Measurements from ENCODE around the gene KLHL17.
A peak's percentile ranks its signal among the peaks of the same experiment; 100 is the strongest.
"Not testable (repeated sequence)": the region's sequence is repeated elsewhere in the genome, so short reads cannot be mapped to it uniquely, and the experiment has no call there.

Gene KLHL17

DNA sequence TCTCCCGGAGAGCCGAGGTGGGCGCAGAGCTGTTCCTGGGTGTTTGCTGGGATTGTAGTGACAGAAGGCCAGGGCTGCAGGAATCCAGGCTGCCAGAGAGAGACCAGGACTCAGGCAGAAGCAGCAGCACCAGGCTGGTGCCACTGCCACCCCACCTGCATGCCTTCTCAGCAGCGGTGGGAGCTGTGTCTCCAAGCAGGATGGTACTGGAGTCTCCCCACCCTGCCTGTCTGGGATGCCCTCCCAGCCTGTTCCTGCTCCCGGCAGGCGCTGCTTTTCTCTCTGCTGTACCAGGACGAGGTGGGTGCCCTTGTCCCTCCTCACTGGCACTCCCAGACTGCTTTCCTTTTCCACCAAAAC is 44.0 kb downstream of the KLHL17 start:
- in situ Hi-C loops (cut with HindIII; ENCODE audit: low pct_unique_long_range_greater_than_20kb, low sequenced_read_pairs) = no loop called here
- DNase-seq (ENCODE audit: low read depth in 1 of 2, low spot score in 1 of 2) = no peak
- TF ChIP-seq JUND (IDR thresholded peaks at IDR 0.05; ENCODE audit: low read depth) = no peak

DNA sequence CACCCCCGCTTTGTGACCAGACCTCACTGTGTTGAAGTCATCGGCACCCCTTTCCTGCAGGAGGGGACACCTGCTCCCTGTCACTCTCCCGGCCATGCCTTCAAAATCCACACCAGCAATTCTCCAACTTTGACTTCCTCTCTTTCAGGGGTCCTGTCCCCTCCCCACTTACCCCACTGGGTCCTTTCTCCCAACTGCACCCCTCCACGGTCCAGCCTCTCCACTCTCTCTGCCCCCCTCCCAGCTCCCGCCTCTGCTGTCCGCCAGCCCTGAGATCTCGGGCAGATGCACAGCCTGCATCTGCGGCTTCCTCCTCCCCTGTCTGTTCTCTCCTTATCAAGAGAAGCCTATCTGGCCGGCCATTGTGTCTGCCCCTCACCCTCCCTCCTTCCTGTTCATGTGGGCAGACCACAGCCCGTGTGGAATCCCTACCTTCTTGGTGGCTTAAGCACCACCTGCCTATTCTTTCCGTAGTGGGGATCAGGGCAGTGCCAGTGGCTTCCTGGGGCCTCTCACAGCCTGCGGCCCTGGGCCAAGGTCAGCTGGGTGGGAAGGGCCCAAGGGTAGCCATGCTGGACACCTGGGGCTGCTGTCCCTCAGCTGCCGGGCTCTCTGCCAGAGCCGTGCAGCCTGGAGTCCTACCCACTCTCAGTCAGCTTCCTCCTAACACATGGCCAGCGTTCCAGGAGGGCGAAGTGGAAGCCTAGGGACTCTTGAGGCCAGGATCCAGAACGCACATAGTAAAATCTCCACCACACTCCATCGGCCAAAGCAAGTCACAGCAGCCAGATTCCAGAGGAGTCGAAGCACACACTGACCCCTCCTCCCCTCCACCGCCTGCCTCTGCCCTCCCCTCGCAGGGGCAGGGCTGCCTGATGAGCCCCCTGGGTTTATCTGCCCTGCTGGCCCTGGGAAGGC is 44.7 kb downstream of the KLHL17 start:
- DNase-seq (ENCODE audit: low read depth in 1 of 2, low spot score in 1 of 2) = no peak
- in situ Hi-C loops (cut with HindIII; ENCODE audit: low pct_unique_long_range_greater_than_20kb, low sequenced_read_pairs) = no loop called here
- no peak for TF ChIP-seq JUND (IDR thresholded peaks at IDR 0.05; ENCODE audit: low read depth)

DNA sequence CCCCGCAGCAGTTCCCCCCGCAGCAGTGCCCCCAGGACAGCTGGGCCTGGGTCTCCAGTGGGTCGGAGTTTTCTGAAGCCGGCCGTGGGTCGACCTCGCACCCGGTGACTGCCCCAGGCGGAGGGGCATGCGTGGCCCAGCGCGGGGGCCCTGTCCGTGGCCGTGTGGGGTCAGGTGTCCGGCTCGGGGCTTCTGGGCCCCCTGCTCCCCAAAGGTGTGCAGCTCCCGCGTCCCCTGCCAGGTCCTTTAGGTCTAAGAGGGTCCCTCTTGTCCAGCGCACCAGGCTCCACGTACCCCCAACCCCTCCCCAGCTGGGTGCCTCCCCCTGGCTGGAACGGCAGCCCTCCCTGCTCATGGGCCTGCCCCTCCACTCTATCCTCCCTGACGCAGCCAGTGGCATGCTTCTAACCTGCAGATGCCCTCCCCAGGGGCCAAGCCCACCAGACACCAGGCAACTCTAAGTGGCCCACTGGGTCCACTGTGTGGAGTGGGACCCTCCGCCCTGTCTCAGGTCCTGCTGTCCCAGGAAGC is 45.5 kb downstream of the KLHL17 start:
- in situ Hi-C loops (cut with HindIII; ENCODE audit: low pct_unique_long_range_greater_than_20kb, low sequenced_read_pairs) = no loop called here
- DNase-seq (ENCODE audit: low read depth in 1 of 2, low spot score in 1 of 2) = no peak
- TF ChIP-seq JUND (IDR thresholded peaks at IDR 0.05; ENCODE audit: low read depth) = no peak

DNA sequence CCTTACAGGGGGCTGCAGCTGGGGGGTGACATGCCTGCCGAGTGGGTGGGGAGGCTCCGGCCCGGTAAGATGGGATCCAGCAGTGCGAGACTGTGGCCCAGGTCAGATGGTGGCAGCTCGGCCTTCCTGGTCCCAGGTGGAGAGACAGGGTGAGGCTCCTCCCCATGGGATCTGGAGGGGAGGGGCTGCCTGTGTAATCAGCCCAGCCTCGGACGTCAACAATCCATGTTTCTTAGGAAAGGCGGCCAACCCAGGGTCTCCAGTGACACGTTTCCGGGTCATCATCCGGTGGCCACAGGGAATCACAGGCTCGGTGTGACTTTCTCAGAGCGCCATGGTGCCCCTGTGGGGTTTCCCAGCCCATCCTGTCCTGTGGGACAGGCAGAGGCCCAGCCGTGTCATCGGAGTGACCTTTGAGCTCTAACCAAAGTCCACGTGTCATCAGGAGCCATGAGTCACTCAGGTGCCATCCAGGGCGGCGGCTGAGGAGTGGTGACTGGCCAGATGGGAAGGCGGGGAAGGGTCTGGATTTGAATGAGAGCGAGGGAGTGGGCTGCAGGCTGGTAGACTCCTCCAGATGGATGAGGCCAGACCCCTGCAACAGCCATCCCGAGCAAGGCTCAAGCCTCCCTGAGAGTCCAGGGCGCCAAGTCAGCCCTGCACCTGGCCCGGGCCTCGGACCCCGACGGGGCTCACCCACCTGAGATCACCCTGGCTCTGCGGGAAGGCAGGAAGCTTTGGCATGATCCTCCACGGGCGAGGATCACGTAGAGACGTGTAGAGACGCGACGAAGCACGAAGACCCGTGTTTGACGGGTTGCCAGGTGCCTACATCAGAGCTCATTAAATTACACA is 46.1 kb downstream of the KLHL17 start:
- in situ Hi-C loops (cut with HindIII; ENCODE audit: low pct_unique_long_range_greater_than_20kb, low sequenced_read_pairs) = no loop called here
- no peak for TF ChIP-seq JUND (IDR thresholded peaks at IDR 0.05; ENCODE audit: low read depth)
- no peak for DNase-seq (ENCODE audit: low read depth in 1 of 2, low spot score in 1 of 2)

DNA sequence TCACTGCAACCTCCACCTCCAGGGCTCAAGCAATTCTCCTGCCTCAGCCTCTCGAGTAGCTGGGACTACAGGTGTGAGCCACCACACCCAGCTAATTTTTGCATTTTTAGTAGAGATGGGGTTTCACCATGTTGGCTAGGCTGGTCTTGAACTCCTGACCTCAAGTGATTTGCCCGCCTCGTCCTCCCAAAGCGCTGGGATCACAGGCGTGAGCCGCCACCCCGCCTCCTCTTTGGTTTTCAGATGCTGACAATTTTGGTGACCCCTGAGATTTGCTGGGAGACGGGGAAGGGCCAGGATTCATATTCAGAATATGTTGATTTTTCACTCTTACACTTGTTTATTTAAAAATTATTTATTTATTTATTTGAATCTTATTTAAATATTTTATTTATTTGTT is 49.7 kb downstream of the KLHL17 start:
- in situ Hi-C loops (cut with HindIII; ENCODE audit: low pct_unique_long_range_greater_than_20kb, low sequenced_read_pairs); DNase-seq (ENCODE audit: low read depth in 1 of 2, low spot score in 1 of 2): not testable (repeated sequence)

DNA sequence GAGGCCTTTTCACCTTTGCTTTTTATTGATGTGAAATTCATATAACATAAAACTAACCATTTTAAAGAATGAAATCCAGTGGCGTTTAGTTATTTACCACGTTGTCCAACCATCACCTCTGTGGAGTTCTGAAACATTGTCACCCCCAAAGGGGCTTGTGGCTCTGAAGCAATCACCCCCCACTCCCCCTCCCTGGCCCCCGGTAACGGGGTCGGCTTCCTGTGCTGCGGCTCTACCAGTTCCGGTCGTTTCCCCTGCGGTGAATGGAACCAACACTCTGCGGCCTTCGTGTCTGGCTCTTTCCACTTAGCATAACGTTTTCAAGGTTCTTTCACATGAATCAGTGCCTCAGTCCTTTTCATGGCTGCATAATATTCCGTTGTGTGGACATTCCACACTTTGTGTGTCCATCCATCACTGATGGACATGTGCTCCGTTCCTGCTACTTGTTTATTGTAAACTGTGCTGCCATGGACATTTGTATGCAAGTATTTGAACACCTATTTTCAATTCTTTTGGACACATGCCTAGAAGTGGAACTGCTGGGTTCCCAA is 51.1 kb downstream of the KLHL17 start:
- TF ChIP-seq JUND (IDR thresholded peaks at IDR 0.05; ENCODE audit: low read depth) = no peak
- in situ Hi-C loops (cut with HindIII; ENCODE audit: low pct_unique_long_range_greater_than_20kb, low sequenced_read_pairs) = no loop called here

DNA sequence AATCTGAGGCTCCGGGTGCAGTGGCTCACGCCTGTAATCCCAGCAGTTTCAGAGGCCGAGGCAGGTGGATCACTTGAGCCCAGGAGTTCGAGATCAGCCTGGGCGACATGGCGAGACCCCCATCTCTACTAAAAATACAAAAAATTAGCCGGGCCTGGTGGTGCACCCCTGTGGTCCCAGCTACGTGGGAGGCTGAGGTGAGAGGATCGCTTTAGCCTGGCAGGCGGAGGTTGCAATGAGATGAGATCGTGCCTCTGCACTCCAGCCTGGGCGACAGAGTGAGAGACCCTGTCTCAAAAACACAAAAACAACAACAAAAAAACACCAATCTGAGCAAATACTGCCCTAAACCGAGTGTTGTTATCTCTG is 52.3 kb downstream of the KLHL17 start:
- in situ Hi-C loops (cut with HindIII; ENCODE audit: low pct_unique_long_range_greater_than_20kb, low sequenced_read_pairs) = not testable (repeated sequence)

More for the DNA sequence above, 51.1 kb downstream of the KLHL17 start:
- DNase-seq (ENCODE audit: low read depth in 1 of 2, low spot score in 1 of 2) = no peak

DNA sequence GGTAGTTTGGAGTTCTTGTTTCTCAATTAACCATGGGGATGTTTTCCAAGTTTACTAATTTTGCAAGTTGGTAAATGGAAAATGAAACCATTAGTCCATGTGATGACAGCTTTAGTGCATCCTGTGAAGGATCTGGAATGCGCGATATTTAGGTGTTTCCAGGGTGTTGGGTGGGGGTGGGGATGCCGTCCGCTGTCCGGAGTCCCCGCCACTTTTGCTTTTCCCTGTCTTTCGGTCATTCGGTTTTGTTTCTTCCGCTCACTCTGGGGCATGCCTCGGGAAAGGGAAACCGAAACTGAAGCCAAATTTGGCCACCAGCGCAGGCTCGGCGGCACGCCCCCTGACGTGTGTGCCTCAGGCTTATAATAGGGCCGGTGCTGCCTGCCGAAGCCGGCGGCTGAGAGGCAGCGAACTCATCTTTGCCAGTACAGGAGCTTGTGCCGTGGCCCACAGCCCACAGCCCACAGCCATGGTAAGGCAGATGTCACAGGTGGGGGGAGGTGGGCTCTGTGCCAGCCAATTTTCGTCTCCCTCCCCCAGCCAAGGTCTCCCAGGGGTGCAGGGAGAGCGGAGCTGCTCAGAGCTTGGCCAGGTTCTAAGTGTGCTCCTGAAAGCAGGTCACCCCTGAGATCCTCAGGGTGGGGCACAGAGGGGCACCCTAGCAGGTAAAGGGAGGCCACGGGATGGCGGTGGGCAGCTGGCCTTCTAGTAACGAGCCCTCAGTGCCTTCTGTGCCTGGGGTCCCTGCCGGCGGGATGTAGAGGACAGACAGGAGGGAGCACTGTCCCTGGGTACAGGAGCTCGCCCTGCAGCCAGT is 52.9 kb downstream of the KLHL17 start, which contains the start of gene ISG15:
ISG15 (plus strand) TSS at position 393 of the 817 bp plus-strand sequence; CDS start at position 470, 77 bp downstream.
- in situ Hi-C loops (cut with HindIII; ENCODE audit: low pct_unique_long_range_greater_than_20kb, low sequenced_read_pairs) = no loop called here
- TF ChIP-seq JUND (IDR thresholded peaks at IDR 0.05; ENCODE audit: low read depth) = no peak
- DNase-seq (ENCODE audit: low read depth in 1 of 2, low spot score in 1 of 2) = peak in 1 of 2 experiments; percentile 75

More for the DNA sequence above, 52.3 kb downstream of the KLHL17 start:
- not testable (repeated sequence) for DNase-seq (ENCODE audit: low read depth in 1 of 2, low spot score in 1 of 2)

DNA sequence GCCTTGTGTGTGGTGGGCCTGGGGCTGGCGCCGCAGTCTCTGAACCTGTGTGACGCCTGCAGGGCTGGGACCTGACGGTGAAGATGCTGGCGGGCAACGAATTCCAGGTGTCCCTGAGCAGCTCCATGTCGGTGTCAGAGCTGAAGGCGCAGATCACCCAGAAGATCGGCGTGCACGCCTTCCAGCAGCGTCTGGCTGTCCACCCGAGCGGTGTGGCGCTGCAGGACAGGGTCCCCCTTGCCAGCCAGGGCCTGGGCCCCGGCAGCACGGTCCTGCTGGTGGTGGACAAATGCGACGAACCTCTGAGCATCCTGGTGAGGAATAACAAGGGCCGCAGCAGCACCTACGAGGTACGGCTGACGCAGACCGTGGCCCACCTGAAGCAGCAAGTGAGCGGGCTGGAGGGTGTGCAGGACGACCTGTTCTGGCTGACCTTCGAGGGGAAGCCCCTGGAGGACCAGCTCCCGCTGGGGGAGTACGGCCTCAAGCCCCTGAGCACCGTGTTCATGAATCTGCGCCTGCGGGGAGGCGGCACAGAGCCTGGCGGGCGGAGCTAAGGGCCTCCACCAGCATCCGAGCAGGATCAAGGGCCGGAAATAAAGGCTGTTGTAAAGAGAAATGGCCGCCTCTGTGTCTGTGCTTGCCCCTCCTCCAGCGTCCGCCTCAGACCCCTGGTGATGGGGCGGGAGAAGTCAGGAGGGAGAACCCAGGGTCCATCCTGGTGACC is 53.7 kb downstream of the KLHL17 start:
- in situ Hi-C loops (cut with HindIII; ENCODE audit: low pct_unique_long_range_greater_than_20kb, low sequenced_read_pairs) = no loop called here
- TF ChIP-seq JUND (IDR thresholded peaks at IDR 0.05; ENCODE audit: low read depth) = no peak
- no peak for DNase-seq (ENCODE audit: low read depth in 1 of 2, low spot score in 1 of 2)

DNA sequence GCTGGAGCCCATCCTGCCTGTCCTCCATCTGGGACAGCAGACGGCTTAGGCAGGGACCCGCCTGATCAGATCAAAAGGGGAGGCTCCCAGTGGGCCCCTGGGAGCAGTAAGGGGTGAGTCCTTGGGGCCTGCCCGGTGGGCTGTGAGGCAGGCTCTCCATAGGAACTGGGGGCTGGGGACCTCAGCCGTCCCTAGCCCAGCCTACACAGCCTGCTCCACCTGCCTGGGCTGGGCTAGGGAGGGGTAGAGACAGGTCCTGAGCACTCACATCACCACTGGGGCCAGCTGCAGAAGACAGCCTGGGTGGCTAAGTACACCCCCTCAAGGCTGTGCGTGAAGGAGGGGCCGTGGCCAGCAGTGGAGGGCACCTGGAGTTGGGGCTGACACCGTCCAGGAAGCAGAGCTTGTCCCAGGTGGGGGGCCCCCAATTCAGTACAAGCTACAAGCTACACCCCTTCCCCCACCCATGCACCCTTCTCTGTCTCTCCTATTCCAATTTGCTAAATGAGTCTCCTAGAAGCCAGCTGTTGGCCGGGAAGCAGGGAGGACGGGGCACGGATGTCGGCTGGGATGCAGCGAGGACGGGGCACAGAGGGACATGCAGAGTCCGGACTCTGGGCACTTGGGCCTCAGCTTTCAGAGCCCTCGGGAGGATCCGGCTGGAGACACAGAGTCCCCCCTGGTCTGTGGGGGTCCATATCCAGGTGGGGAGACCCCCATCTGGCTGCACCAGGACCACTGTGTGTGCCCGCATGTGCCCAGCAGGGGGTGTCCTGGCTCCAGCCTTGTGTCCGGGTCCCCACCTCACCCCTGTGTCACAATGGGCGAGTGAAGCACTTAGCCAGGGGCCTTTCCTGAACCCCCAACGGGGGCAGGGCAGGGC is 54.7 kb downstream of the KLHL17 start:
- in situ Hi-C loops (cut with HindIII; ENCODE audit: low pct_unique_long_range_greater_than_20kb, low sequenced_read_pairs) = no loop called here
- DNase-seq (ENCODE audit: low read depth in 1 of 2, low spot score in 1 of 2) = no peak
- TF ChIP-seq JUND (IDR thresholded peaks at IDR 0.05; ENCODE audit: low read depth) = no peak

Data from T47D (cell line).